ENCODE measurements around the gene POU2F2.

DNA sequence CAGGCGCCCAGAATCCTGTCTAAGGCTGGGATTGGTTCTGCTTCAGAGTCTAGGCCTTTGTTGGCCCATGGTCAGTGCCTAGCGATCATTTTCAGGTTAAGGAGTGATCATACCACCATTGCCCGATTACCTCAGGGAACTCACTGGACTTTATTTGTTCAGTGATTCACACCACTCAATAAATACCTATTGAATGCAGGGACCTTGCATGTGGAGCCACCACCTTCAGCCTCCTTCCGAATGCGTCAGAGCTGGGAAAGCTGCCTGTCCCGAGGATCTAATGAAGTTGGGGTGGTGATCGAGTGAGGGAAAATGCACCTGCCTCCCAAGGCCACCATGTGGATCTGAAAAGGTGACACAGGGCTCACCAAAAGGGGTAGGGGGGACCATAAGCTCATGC lies 40.0 kb upstream of the POU2F2 start:
- TF ChIP-seq, protein P1, sequence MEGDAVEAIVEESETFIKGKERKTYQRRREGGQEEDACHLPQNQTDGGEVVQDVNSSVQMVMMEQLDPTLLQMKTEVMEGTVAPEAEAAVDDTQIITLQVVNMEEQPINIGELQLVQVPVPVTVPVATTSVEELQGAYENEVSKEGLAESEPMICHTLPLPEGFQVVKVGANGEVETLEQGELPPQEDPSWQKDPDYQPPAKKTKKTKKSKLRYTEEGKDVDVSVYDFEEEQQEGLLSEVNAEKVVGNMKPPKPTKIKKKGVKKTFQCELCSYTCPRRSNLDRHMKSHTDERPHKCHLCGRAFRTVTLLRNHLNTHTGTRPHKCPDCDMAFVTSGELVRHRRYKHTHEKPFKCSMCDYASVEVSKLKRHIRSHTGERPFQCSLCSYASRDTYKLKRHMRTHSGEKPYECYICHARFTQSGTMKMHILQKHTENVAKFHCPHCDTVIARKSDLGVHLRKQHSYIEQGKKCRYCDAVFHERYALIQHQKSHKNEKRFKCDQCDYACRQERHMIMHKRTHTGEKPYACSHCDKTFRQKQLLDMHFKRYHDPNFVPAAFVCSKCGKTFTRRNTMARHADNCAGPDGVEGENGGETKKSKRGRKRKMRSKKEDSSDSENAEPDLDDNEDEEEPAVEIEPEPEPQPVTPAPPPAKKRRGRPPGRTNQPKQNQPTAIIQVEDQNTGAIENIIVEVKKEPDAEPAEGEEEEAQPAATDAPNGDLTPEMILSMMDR (IDR thresholded peaks at IDR 0.05; ENCODE audit: borderline replicate concordance, extremely low read depth, low read length, poor library complexity, severe bottlenecking): no peak
- TF ChIP-seq EZH2 (IDR thresholded peaks at IDR 0.05; ENCODE audit: borderline replicate concordance, low read depth, low read length, severe bottlenecking): no peak
